B cell (primary cell): ENCODE results near the gene CEP78. TPM values are rescaled to one million over a fixed set of nuclear protein-coding genes. Genes with fewer than 3 reads are reported as not detected.

Experiments used
- ATAC-seq: fragments of 200-7000 bp; cut with Tn5 transposase; one replicate; pipeline ENCODE4 v1.10.0; 2021; ENCODE audit warnings: low read depth, mild to moderate bottlenecking, moderate number of reproducible peaks, moderate library complexity
- CTCF ChIA-PET: fragments of 350-600 bp; sonication (Branson Sonifier 250); formaldehyde crosslinking; loops from one replicate; lab custom pipeline; 2021; ENCODE audit warnings: antibody characterized with exemption, inconsistent platforms; lab: Charles Lee
- POLR2A ChIA-PET: fragments of 350-600 bp; sonication (Branson Sonifier 250); formaldehyde crosslinking; loops from one replicate; lab custom pipeline; 2021; ENCODE audit warnings: antibody characterized with exemption; lab: Charles Lee
- DNase-seq: peaks from one replicate; pipeline ENCODE4 v3.0.0; 2013
- H2AFZ ChIP-seq: 2 replicates; pipeline ENCODE4 v1.6.1; 2012; ENCODE audit warnings: mild to moderate bottlenecking, low read depth, low read length; ENCODE audit not compliant: insufficient read depth, poor library complexity, severe bottlenecking
- H3K27ac ChIP-seq, 2 donors: 1 replicate in 1 of 2; 2 replicates in 1 of 2; pipeline ENCODE4 v1.5.1; 2012 to 2013; ENCODE audit warnings: low read length in 2 of 2, mild to moderate bottlenecking in 2 of 2, moderate library complexity in 1 of 2
- H3K27me3 ChIP-seq, 4 experiments: fragments of 200-600 bp in 1 of 4; sonication (generic) in 1 of 4; replicated peaks in 1 of 4; 1 replicate in 2 of 4; 2 replicates in 2 of 4; pipeline versions ENCODE4 v1.6.1 to v1.7.0; 2013 to 2016; ENCODE audit warnings: low read length in 3 of 4, mild to moderate bottlenecking in 2 of 4, mixed read lengths in 1 of 4, moderate library complexity in 1 of 4; ENCODE audit not compliant: insufficient read depth in 4 of 4, control insufficient read depth in 3 of 4; ENCODE audit errors: control extremely low read depth in 1 of 4
- H3K36me3 ChIP-seq, 2 experiments: replicated peaks in 1 of 2; 1 replicate in 1 of 2; 2 replicates in 1 of 2; pipeline versions ENCODE4 v1.6.1 to v1.7.1; 2013; ENCODE audit warnings: low read length in 1 of 2; ENCODE audit not compliant: insufficient read depth in 2 of 2, control insufficient read depth in 1 of 2; ENCODE audit errors: control extremely low read depth in 1 of 2, extremely low read depth in 1 of 2
- H3K4me1 ChIP-seq, 2 donors: fragments of 200-600 bp in 1 of 2; sonication (generic) in 1 of 2; 1 replicate in 1 of 2; 2 replicates in 1 of 2; pipeline versions ENCODE4 v1.5.1 to v1.6.1; 2013 to 2017; ENCODE audit warnings: low read length in 2 of 2; ENCODE audit not compliant: control insufficient read depth in 2 of 2, insufficient read depth in 2 of 2
- H3K4me2 ChIP-seq: replicated peaks from 2 replicates; pipeline ENCODE3; 2012; ENCODE audit warnings: mild to moderate bottlenecking, low read depth, low read length; ENCODE audit not compliant: poor library complexity, severe bottlenecking
- H3K4me3 ChIP-seq, 5 experiments: fragments of 200-600 bp in 1 of 5; sonication (generic) in 1 of 5; 1 replicate in 3 of 5; 2 replicates in 2 of 5; pipeline versions ENCODE4 v1.5.1 to v1.7.0; 2011 to 2016; ENCODE audit warnings: low read length in 4 of 5, mild to moderate bottlenecking in 4 of 5, low read depth in 2 of 5, control low read depth in 1 of 5, moderate library complexity in 1 of 5; ENCODE audit not compliant: insufficient read depth in 1 of 5; ENCODE audit errors: control extremely low read depth in 1 of 5, extremely low read depth in 1 of 5
- H3K79me2 ChIP-seq: fragments of 200-600 bp; sonication (generic); one replicate; pipeline ENCODE4 v1.6.0; 2016; ENCODE audit warnings: low read length; ENCODE audit not compliant: control insufficient read depth, insufficient read depth
- H3K9ac ChIP-seq: fragments of 200-600 bp; sonication (generic); 2 replicates; pipeline ENCODE4 v1.6.1; 2017; ENCODE audit warnings: mild to moderate bottlenecking, low read length, moderate library complexity
- H3K9me3 ChIP-seq, 3 donors: one replicate each; pipeline versions ENCODE4 v1.6.1 to v1.7.1; 2013; ENCODE audit warnings: low read length in 2 of 3; ENCODE audit not compliant: control insufficient read depth in 2 of 3, insufficient read depth in 1 of 3; ENCODE audit errors: control extremely low read depth in 1 of 3
- H4K20me1 ChIP-seq: 2 replicates; pipeline ENCODE4 v1.6.0; 2012; ENCODE audit warnings: mild to moderate bottlenecking, low read length; ENCODE audit not compliant: insufficient read depth, control insufficient read depth, poor library complexity, severe bottlenecking
- H3K27ac Mint-ChIP-seq: one replicate; pipeline ENCODE4 v1.8.0; 2021; ENCODE audit warnings: mixed read lengths
- H3K27me3 Mint-ChIP-seq: one replicate; pipeline ENCODE4 v1.8.0; 2021; ENCODE audit warnings: mixed read lengths
- H3K4me1 Mint-ChIP-seq: one replicate; pipeline ENCODE4 v1.8.0; 2021; ENCODE audit warnings: mixed read lengths
- H3K4me3 Mint-ChIP-seq: one replicate; pipeline ENCODE4 v1.8.0; 2021; ENCODE audit warnings: mixed read lengths
- H3K9me3 Mint-ChIP-seq: one replicate; pipeline ENCODE4 v1.8.0; 2022; ENCODE audit warnings: mixed read lengths; ENCODE audit not compliant: insufficient read depth
- CTCF ChIP-seq: fragments of 200-600 bp; IDR thresholded peaks from one replicate; pipeline ENCODE4 v1.8.0; 2022; ENCODE audit warnings: antibody characterized with exemption, mild to moderate bottlenecking
- EZH2 ChIP-seq: IDR thresholded peaks from 2 replicates; pipeline ENCODE4 v1.6.1; 2012; ENCODE audit warnings: borderline replicate concordance, low read depth, mild to moderate bottlenecking, moderate library complexity, low read length; ENCODE audit not compliant: insufficient read depth, poor library complexity, severe bottlenecking
- WGBS: methylation state at CpG from one replicate; pipeline ENCODE4 v1.1.5; 2013; ENCODE audit warnings: missing lambda C conversion rate; ENCODE audit not compliant: insufficient coverage; 5-methylcytosine and 5-hydroxymethylcytosine counted together
- intact Hi-C: fragments of 100-400 bp; cut with micrococcal nuclease; formaldehyde crosslinking; loops from one replicate; pipeline ENCODE4 v1.10.0; 2022
- polyA plus RNA-seq: library from polyadenylated mRNA; depleted of rRNA; stranded (reverse); fragments of >200 nt; gene quantifications from 2 replicates; pipeline ENCODE4 v1.2.3, GENCODE V29; 2012
- total RNA-seq, 2 donors: library from RNA; stranded (reverse); fragments of 120-200 nt in 1 of 2; gene quantifications; 1 replicate in 1 of 2; 2 replicates in 1 of 2; pipeline versions ENCODE4 v1.2.3 to v1.2.4, GENCODE V29; 2013 to 2022

CEP78 gene
- total and polyA plus RNA-seq, 2 donors (not counting 1 experiment from before 2014, with no cell fraction given) = 7.2 to 28.8 TPM

DNA sequence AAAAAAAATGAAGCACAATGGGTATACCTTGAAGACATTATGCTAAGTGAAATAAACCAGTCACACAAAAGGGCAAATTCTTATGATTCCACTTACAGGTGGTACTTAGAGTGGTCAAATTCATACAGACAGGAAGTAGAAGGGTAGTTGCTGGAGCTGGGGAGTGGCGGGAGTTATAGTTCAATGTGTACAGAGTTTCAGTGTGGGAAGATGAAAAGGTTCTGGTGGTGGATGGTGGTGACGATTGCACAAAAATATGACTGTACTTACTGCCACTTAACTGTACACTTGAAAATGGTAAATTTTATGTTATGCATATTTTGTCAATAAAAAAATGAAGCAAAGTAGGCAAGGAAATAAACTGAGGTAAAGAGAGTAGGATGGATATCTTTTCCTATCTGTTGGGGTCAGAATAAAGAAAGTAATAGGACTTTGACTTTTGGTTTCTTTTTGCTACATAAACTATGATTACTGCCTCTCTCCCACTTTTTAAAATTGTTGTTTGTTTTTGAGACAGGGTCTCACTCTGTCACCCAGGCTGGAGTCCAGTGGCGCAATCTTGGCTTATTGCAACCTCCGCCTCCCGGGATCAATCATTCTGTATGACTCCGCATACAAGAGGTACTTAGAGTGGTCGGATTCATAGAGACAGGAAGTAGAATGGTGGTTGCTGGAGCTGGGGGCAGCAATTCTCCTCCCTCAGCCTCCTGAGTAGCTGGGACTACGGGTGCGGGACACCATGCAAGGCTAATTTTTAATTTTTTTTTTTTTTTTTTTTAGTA lies 57.0 kb downstream of the CEP78 start:
- ATAC-seq = no peak
- Histone ChIP-seq H4K20me1 (no peaks in the 10 kb centered on the region), H3K9me3 (peaks cover 0 to 4% (median 0%) of the 10 kb centered on the region in 3 donors), H3K36me3 (no peaks in the 10 kb centered on the region), H3K4me3 (no peak overlapping the region), H3K4me1 (peaks cover 12 to 20% of the 10 kb centered on the region in 2 donors), H2AFZ (no peak overlapping the region), H3K27me3 (peaks cover 0 to 12% (median 3%) of the 10 kb centered on the region in 4 experiments), H3K9ac (no peak overlapping the region), H3K79me2 (no peaks in the 10 kb centered on the region), H3K27ac (no peak overlapping the region), H3K4me2 (no peak overlapping the region)
- no peak overlapping the region for H3K27ac Mint-ChIP-seq
- DNase-seq = no peak
- ChIA-PET POLR2A (interaction anchor here (0.7 kb wide), 1 partner anchor 16 kb away, joined by 5 read pairs; no protein-coding TSS in a partner anchor), CTCF (no interaction called here)
- no peak for TF ChIP-seq EZH2
- no peak for TF ChIP-seq CTCF
- WGBS = 100% methylated on average over 1 of the region's 9 CpGs
- H3K9me3 Mint-ChIP-seq = no peaks in the 10 kb centered on the region
- H3K4me1 Mint-ChIP-seq = peaks cover 13% of the 10 kb centered on the region
- intact Hi-C loops = loop anchor here (10.0 kb wide), 2 partner anchors 1118 to 1898 kb away; partner anchors contain the start of genes RFK and VPS13A
- H3K4me3 Mint-ChIP-seq = no peak overlapping the region
- H3K27me3 Mint-ChIP-seq = no peaks in the 10 kb centered on the region
